ENCODE data around the gene TWIST2.

Gene TWIST2

DNA sequence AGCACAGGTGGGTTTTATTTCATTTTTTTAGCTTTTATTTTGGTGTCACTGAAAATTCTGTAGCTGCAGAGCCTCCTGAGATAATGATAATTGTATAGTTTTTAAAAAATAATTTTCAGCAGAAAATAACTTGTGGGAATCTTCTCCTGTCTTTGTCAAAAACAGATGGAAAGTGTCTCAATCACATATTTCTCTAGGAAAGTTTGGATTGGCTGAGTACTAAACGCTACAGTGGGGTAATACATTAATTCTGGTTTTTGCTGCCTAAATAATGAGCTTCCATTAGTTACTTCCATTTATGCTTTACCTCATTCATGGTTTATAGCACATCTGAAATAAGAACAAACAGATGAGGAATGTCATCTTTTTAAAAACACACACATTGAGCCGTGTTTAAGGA, 2.2 kb downstream of the TWIST2 start:
- Mint-ChIP-seq H3K4me3 (peak overlapping the region; percentile 85 to 92 (median 90)), H3K9me3 (no peaks in the 10 kb centered on the region), H3K27me3 (ENCODE audit: low read depth) (peaks cover 87% of the 10 kb centered on the region), H3K27ac (peak overlapping the region in 2 of 3 experiments; percentile 72 to 75), H3K36me3 (ENCODE audit: low read depth) (peaks cover 12% of the 10 kb centered on the region), H3K4me1 (peaks cover 28% of the 10 kb centered on the region)
- TF ChIP-seq, protein P1, sequence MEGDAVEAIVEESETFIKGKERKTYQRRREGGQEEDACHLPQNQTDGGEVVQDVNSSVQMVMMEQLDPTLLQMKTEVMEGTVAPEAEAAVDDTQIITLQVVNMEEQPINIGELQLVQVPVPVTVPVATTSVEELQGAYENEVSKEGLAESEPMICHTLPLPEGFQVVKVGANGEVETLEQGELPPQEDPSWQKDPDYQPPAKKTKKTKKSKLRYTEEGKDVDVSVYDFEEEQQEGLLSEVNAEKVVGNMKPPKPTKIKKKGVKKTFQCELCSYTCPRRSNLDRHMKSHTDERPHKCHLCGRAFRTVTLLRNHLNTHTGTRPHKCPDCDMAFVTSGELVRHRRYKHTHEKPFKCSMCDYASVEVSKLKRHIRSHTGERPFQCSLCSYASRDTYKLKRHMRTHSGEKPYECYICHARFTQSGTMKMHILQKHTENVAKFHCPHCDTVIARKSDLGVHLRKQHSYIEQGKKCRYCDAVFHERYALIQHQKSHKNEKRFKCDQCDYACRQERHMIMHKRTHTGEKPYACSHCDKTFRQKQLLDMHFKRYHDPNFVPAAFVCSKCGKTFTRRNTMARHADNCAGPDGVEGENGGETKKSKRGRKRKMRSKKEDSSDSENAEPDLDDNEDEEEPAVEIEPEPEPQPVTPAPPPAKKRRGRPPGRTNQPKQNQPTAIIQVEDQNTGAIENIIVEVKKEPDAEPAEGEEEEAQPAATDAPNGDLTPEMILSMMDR (IDR thresholded peaks at IDR 0.05; ENCODE audit: unreplicated experiment in 3 of 3) = no peak

GRCh38 chr2:238851026-238851425, 3.1 kb downstream of the TWIST2 start:
- Mint-ChIP-seq H3K9me3 (no peaks in the 10 kb centered on the region), H3K27ac (peak overlapping the region in 1 of 3 experiments; percentile 75), H3K27me3 (ENCODE audit: low read depth) (peaks cover 87% of the 10 kb centered on the region), H3K36me3 (ENCODE audit: low read depth) (peaks cover 15% of the 10 kb centered on the region), H3K4me1 (peaks cover 26% of the 10 kb centered on the region), H3K4me3 (peak overlapping the region in 2 of 3 experiments; percentile 90 to 92)
- TF ChIP-seq, protein P1 (IDR thresholded peaks at IDR 0.05; ENCODE audit: unreplicated experiment in 3 of 3) = no peak

DNA sequence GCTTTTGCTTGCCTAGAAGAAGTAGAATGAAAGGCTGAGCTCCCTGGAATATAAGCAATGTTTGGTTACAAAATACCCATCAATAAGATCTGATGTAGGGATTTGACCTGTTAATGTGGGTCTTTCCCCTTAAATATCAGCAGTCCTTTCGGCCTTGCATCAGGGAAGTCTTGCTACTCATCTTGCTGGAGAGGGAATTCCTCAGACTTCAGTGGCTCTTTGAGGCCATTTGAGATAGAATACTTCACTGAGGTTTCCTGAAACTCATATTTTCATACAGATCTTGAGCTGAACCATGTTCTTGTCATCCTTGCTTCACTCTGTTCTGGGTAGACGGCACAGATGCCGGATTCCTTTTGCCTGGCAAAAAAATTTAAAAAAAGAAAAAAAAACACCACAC, 3.9 kb downstream of the TWIST2 start:
- peaks cover 25% of the 10 kb centered on the region for H3K4me1 Mint-ChIP-seq
- TF ChIP-seq, protein P1 (IDR thresholded peaks at IDR 0.05; ENCODE audit: unreplicated experiment in 3 of 3) = no peak
- H3K27me3 Mint-ChIP-seq (ENCODE audit: low read depth) = peaks cover 81% of the 10 kb centered on the region
- no peaks in the 10 kb centered on the region for H3K9me3 Mint-ChIP-seq
- H3K36me3 Mint-ChIP-seq (ENCODE audit: low read depth) = peaks cover 15% of the 10 kb centered on the region
- no peak overlapping the region for H3K27ac Mint-ChIP-seq
- H3K4me3 Mint-ChIP-seq = peak overlapping the region in 2 of 3 experiments; percentile 90 to 92

DNA sequence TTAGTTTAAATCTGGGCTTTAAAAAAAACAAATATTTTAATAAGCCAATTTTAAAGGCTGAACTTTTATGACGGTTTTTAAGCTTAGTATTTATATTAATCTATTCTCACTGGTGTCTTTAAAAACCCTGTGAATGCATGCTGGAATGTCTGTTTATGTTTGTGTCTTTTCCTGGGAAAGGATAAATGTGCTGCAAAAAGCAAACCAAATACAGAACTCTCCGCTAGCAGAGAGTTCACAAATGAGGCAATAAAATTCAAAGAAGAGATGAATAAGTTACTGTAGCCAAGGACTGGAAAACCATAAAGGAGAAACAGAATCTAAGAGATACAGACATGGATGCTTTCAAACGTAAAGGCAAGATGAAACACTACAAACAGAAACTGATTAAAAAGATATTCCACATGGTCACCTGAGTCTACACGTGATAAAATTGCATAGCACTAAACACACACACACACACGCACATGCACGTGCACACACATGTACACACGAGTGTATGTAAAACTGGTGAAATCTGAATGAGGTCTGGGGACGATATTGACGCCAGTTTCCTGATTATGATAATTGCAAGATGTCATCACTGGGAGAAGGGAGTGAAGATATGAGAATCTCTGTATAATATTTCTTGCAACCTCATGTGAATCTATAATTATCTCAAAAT, 4.5 kb downstream of the TWIST2 start:
- Mint-ChIP-seq H3K4me3 (peak overlapping the region in 1 of 3 experiments; percentile 30), H3K36me3 (ENCODE audit: low read depth) (peaks cover 15% of the 10 kb centered on the region), H3K4me1 (peaks cover 25% of the 10 kb centered on the region), H3K27ac (peak overlapping the region in 1 of 3 experiments; percentile 31), H3K27me3 (ENCODE audit: low read depth) (peaks cover 80% of the 10 kb centered on the region), H3K9me3 (no peaks in the 10 kb centered on the region)
- TF ChIP-seq, protein P1 (IDR thresholded peaks at IDR 0.05; ENCODE audit: unreplicated experiment in 3 of 3) = no peak

DNA sequence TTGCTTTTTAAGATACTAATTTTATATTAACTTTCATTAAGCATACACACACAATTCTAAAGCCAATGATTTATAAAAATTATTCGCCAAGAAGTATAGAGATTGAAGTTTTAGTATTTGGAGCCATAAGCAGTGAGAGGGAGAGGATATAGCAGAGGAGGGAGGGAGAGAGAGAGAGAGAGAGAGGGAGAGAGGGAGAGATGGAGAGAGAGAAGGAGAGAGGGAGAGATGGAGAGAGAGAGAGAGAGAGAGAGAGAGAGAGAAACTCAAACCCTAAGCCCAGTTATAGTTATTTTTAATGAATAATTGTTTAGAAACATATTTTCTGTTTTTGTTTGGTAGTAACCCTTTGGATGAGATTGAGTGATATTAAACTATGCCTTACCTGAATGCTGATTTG, 5.3 kb downstream of the TWIST2 start:
- TF ChIP-seq, protein P1 (IDR thresholded peaks at IDR 0.05; ENCODE audit: unreplicated experiment in 3 of 3) = no peak
- Mint-ChIP-seq H3K9me3 (no peaks in the 10 kb centered on the region), H3K4me1 (peaks cover 25% of the 10 kb centered on the region), H3K27ac (no peak overlapping the region), H3K4me3 (no peak overlapping the region), H3K36me3 (ENCODE audit: low read depth) (peaks cover 15% of the 10 kb centered on the region), H3K27me3 (ENCODE audit: low read depth) (peaks cover 80% of the 10 kb centered on the region)

DNA sequence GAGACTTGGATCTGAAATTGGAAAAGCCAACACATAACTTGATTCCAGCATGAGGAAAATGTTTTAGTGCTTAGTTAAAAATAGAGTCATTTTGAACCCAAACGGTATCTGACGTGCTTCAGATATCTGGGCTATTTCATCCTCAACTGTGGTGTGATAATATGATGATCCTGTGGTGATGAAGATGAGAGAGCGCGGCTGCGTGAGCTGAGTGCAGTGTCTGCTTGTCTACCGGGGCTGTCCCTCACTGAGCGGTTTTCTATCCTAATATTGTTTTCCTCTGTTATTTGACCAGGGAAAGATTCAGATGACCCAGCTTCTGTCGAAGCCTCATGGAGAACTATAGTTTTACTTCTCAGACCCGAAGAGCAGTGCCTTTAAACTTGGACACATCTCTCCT, 5.8 kb downstream of the TWIST2 start:
- TF ChIP-seq, protein P1 (IDR thresholded peaks at IDR 0.05; ENCODE audit: unreplicated experiment in 3 of 3) = no peak
- Mint-ChIP-seq H3K27me3 (ENCODE audit: low read depth) (peaks cover 77% of the 10 kb centered on the region), H3K4me3 (peak overlapping the region in 1 of 3 experiments; percentile 36), H3K9me3 (no peaks in the 10 kb centered on the region), H3K36me3 (ENCODE audit: low read depth) (peaks cover 15% of the 10 kb centered on the region), H3K27ac (peak overlapping the region in 1 of 3 experiments; percentile 1), H3K4me1 (peaks cover 25% of the 10 kb centered on the region)
